OCI-LY7 (cell line): ENCODE measurements around the gene CEP164. TPM values are rescaled to one million over a fixed set of nuclear protein-coding genes. Genes with fewer than 3 reads are reported as not detected.

Source experiments
- BruUV-seq: library from RNA; stranded (reverse); fragments of 400-500 nt; replicated peaks from 2 replicates; lab custom pipeline; 2021; lab: Mats Ljungman, UMichigan
- CTCF ChIA-PET: fragments of 300-600 bp; sonication (Branson Sonifier 250); formaldehyde crosslinking; loops from one replicate; lab custom pipeline; 2022; ENCODE audit warnings: antibody characterized with exemption; ENCODE audit not compliant: unreplicated experiment; lab: Charles Lee
- POLR2A ChIA-PET: fragments of 300-600 bp; sonication (Branson Sonifier 250); formaldehyde crosslinking; loops from one replicate; lab custom pipeline; 2022; ENCODE audit warnings: antibody characterized with exemption; lab: Charles Lee
- DNase-seq: peaks from one replicate; pipeline ENCODE4 v3.0.0-alpha.2; 2015; ENCODE audit warnings: low spot score
- H2AFZ ChIP-seq: fragments of 200-600 bp; sonication (generic), shearing (Covaris generic); 2 replicates; pipeline ENCODE4 v1.6.1; 2014; ENCODE audit warnings: mild to moderate bottlenecking, antibody characterized with exemption, low read length, moderate library complexity
- H3K27ac ChIP-seq: fragments of 200-600 bp; sonication (generic); 2 replicates; pipeline ENCODE4 v1.5.1; 2014; ENCODE audit warnings: mixed run types, low read depth, mild to moderate bottlenecking, moderate library complexity, low read length, inconsistent platforms; ENCODE audit not compliant: poor library complexity, severe bottlenecking
- H3K36me3 ChIP-seq: fragments of 200-600 bp; sonication (generic); 2 replicates; pipeline ENCODE4 v1.6.1; 2014; ENCODE audit warnings: mild to moderate bottlenecking, antibody characterized with exemption, low read length, moderate library complexity, mixed read lengths; ENCODE audit not compliant: insufficient read depth
- H3K4me1 ChIP-seq: fragments of 200-600 bp; sonication (generic); 2 replicates; pipeline ENCODE4 v1.5.1; 2014; ENCODE audit warnings: mild to moderate bottlenecking, low read length; ENCODE audit not compliant: insufficient read depth, poor library complexity, severe bottlenecking
- H3K4me2 ChIP-seq: fragments of 200-600 bp; sonication (generic); 2 replicates; pipeline ENCODE4 v1.6.1; 2014; ENCODE audit warnings: mild to moderate bottlenecking, low read length
- H3K4me3 ChIP-seq: fragments of 200-600 bp; sonication (generic); 2 replicates; pipeline ENCODE4 v1.5.1; 2014; ENCODE audit warnings: mild to moderate bottlenecking, low read depth, low read length; ENCODE audit not compliant: poor library complexity, severe bottlenecking
- H3K79me2 ChIP-seq: fragments of 200-600 bp; sonication (generic); 2 replicates; pipeline ENCODE4 v1.6.1; 2016; ENCODE audit warnings: low read depth, mild to moderate bottlenecking, low read length, moderate library complexity, mixed read lengths; ENCODE audit not compliant: insufficient read depth
- H3K9me2 ChIP-seq: fragments of 200-600 bp; sonication (generic); 2 replicates; pipeline ENCODE4 v1.6.1; 2016; ENCODE audit warnings: mild to moderate bottlenecking, low read length, mixed read lengths; ENCODE audit not compliant: insufficient read depth
- H3K9me3 ChIP-seq: fragments of 200-600 bp; sonication (generic); 2 replicates; pipeline ENCODE4 v1.6.1; 2014; ENCODE audit warnings: mild to moderate bottlenecking, mixed run types, low read length, mixed read lengths
- H4K20me1 ChIP-seq: fragments of 200-600 bp; sonication (generic); 2 replicates; pipeline ENCODE4 v1.6.1; 2014; ENCODE audit warnings: mild to moderate bottlenecking, antibody characterized with exemption, low read length, moderate library complexity, mixed read lengths; ENCODE audit not compliant: insufficient read depth
- EZH2phosphoT487 ChIP-seq: fragments of 200-600 bp; sonication (generic); IDR thresholded peaks from 2 replicates; pipeline ENCODE4 v1.6.1; 2018; ENCODE audit warnings: low read depth, borderline replicate concordance, mild to moderate bottlenecking, mixed run types, antibody characterized with exemption, low read length, moderate library complexity, mixed read lengths
- intact Hi-C: fragments of 100-400 bp; cut with micrococcal nuclease; formaldehyde crosslinking; loops from one replicate; pipeline ENCODE4 v1.10.0; 2022; ENCODE audit not compliant: unreplicated experiment
- total RNA-seq, 2 experiments: library from RNA; depleted of rRNA in 1 of 2; stranded (reverse); fragments of >200 nt in 1 of 2; shearing (Covaris generic) in 1 of 2; gene quantifications; 2 replicates each; pipeline ENCODE4 v1.2.3, GENCODE V29; 2014 to 2022
- TF ChIP-seq, protein P1 (sequence below): fragments of 200-600 bp; sonication (generic); conservative IDR thresholded peaks from 2 replicates; pipeline ENCODE4 v1.5.1; 2014; ENCODE audit warnings: mild to moderate bottlenecking, antibody characterized with exemption, low read length, moderate library complexity, mixed read lengths

The CEP164 gene
- total RNA-seq, 2 experiments from 2014 or later = 25.3 to 48.7 TPM

DNA sequence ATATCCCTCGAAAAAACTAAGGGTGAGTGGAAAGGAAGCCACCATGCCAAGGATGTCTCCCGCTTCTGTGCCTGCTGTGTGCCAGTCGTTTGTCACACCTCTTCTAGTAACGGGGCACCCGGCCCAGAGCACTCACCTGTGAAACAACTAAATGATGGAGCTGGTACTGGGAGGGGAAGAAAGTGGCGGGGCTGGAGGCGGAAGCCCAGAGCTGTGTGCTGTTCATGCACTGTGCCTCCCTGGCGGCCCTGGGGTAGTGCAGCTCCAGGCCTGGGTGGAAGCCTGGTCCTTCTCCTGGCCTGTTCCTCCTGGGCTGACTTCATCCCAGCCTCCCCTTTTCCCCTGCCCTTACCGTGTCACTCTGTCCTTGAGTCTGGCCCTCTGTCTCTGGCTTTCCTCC lies 130.2 kb downstream of the CEP164 start:
- Histone ChIP-seq H3K4me3 (no peak overlapping the region), H3K9me3 (0 out of 2 replicates have a peak, but pooled peaks cover 7% of the 10 kb centered on the region), H2AFZ (no peak overlapping the region), H3K4me1 (no peaks in the 10 kb centered on the region), H3K4me2 (no peak overlapping the region), H3K27ac (no peak overlapping the region), H3K36me3 (no peaks in the 10 kb centered on the region), H4K20me1 (no peaks in the 10 kb centered on the region), H3K9me2 (no peaks in the 10 kb centered on the region), H3K79me2 (no peaks in the 10 kb centered on the region)
- ChIA-PET CTCF (no interaction called here), POLR2A (no interaction called here)
- intact Hi-C loops = no loop called here
- no peak for TF ChIP-seq EZH2phosphoT487
- TF ChIP-seq, protein P1, sequence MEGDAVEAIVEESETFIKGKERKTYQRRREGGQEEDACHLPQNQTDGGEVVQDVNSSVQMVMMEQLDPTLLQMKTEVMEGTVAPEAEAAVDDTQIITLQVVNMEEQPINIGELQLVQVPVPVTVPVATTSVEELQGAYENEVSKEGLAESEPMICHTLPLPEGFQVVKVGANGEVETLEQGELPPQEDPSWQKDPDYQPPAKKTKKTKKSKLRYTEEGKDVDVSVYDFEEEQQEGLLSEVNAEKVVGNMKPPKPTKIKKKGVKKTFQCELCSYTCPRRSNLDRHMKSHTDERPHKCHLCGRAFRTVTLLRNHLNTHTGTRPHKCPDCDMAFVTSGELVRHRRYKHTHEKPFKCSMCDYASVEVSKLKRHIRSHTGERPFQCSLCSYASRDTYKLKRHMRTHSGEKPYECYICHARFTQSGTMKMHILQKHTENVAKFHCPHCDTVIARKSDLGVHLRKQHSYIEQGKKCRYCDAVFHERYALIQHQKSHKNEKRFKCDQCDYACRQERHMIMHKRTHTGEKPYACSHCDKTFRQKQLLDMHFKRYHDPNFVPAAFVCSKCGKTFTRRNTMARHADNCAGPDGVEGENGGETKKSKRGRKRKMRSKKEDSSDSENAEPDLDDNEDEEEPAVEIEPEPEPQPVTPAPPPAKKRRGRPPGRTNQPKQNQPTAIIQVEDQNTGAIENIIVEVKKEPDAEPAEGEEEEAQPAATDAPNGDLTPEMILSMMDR = no peak
- BruUV-seq = no TSS peak
- no peak for DNase-seq

DNA sequence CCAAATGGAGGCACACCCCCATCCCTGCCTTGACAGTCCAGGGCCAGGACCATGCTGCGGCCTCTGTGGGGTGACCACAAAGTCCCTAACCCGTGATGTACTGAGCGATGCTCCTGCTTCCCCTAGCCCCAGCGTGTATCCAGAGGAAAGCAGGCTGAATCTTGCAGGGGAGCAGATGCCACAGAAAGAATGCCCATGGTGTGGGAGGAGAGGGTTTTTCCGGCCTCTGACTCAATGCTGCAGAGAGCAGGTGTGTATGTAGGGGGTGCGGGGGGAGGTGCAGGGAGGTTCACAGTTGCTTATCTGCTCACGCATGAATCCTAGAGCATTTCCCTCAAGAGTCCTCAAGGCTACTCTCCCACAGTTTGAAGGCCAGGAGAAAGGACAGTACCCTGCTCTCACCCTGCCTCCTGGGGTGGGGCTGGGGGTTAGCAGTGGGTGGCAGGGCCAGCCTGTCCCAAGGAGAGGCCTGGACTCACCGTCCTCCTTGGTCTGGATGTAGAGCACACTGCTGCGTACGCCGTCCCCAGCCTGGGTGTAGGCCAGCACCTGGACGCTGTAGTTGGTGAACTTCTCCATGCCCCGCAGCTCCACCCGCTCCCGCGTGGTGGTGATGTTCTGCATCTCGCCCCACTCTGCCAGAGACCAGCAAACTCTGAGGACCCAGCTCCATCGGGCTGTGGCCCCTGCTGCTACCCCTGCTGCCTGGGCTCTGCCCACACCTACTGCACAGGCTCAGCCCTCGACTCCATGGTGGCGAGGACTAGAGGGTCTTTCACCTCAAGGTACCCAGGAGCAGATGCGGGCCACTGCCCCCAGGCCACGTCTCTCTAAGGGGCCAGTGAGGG lies 130.8 kb downstream of the CEP164 start:
- no peak overlapping the region for H3K4me2 ChIP-seq

More for the DNA sequence above, 130.8 kb downstream of the CEP164 start:
- H4K20me1 ChIP-seq = no peaks in the 10 kb centered on the region
- H3K4me1 ChIP-seq = no peaks in the 10 kb centered on the region
- intact Hi-C loops = no loop called here
- no peak for DNase-seq
- ChIA-PET CTCF (no interaction called here), POLR2A (no interaction called here)
- no peaks in the 10 kb centered on the region for H3K79me2 ChIP-seq
- no peak overlapping the region for H2AFZ ChIP-seq
- no peaks in the 10 kb centered on the region for H3K9me2 ChIP-seq
- no TSS peak for BruUV-seq
- no peak overlapping the region for H3K27ac ChIP-seq
- 0 out of 2 replicates have a peak, but pooled peaks cover 7% of the 10 kb centered on the region for H3K9me3 ChIP-seq
- no peaks in the 10 kb centered on the region for H3K36me3 ChIP-seq
- TF ChIP-seq EZH2phosphoT487 = no peak
- TF ChIP-seq, protein P1 = no peak
- no peak overlapping the region for H3K4me3 ChIP-seq
